GM23338 (cell line): ENCODE measurements around the gene OR5B12. TPM values are rescaled to one million over a fixed set of nuclear protein-coding genes. Genes with fewer than 3 reads are reported as not detected.

ENCODE experiments used
- ATAC-seq: fragments of 200-7000 bp; cut with Tn5 transposase; 3 replicates; pipeline ENCODE4 v1.9.1; 2020
- DNase-seq: peaks from one replicate; pipeline ENCODE4 v3.0.0-alpha.2; 2015; ENCODE audit warnings: low spot score
- H2AFZ ChIP-seq: fragments of 200-600 bp; sonication (generic); 2 replicates; pipeline ENCODE4 v1.8.0; 2016; ENCODE audit warnings: antibody characterized with exemption, mild to moderate bottlenecking, moderate library complexity
- H3F3A ChIP-seq: fragments of 200-600 bp; sonication (generic); replicated peaks from 2 replicates; pipeline ENCODE4 v1.8.0; 2017; ENCODE audit warnings: antibody characterized with exemption, mixed run types, low read depth
- H3K27ac ChIP-seq: fragments of 200-600 bp; sonication (generic); 2 replicates; pipeline ENCODE4 v1.6.1; 2016; ENCODE audit warnings: low read depth
- H3K27me3 ChIP-seq: fragments of 200-600 bp; sonication (generic); 2 replicates; pipeline ENCODE4 v1.8.0; 2016; ENCODE audit warnings: mild to moderate bottlenecking, mixed run types, moderate library complexity; ENCODE audit not compliant: insufficient read depth
- H3K36me3 ChIP-seq: fragments of 200-600 bp; sonication (generic); 2 replicates; pipeline ENCODE4 v1.8.0; 2016; ENCODE audit warnings: mild to moderate bottlenecking; ENCODE audit not compliant: insufficient read depth
- H3K4me1 ChIP-seq: fragments of 200-600 bp; sonication (generic); 2 replicates; pipeline ENCODE4 v1.8.0; 2016; ENCODE audit warnings: mild to moderate bottlenecking, moderate library complexity; ENCODE audit not compliant: insufficient read depth
- H3K4me2 ChIP-seq: fragments of 200-600 bp; sonication (generic); 2 replicates; pipeline ENCODE4 v1.7.1; 2017; ENCODE audit warnings: mixed run types
- H3K4me3 ChIP-seq: fragments of 200-600 bp; sonication (generic); 2 replicates; pipeline ENCODE4 v1.6.1; 2016; ENCODE audit warnings: mixed run types
- H3K79me2 ChIP-seq: fragments of 200-600 bp; sonication (generic); replicated peaks from 2 replicates; pipeline ENCODE4 v1.8.0; 2017; ENCODE audit warnings: mild to moderate bottlenecking; ENCODE audit not compliant: insufficient read depth
- H3K9me2 ChIP-seq: fragments of 200-600 bp; sonication (generic); 2 replicates; pipeline ENCODE4 v1.8.0; 2017; ENCODE audit not compliant: insufficient read depth
- H4K20me1 ChIP-seq: fragments of 200-600 bp; sonication (generic); replicated peaks from 2 replicates; pipeline ENCODE4 v1.8.0; 2017; ENCODE audit warnings: mild to moderate bottlenecking; ENCODE audit not compliant: insufficient read depth
- H3K27ac Mint-ChIP-seq: 2 replicates; pipeline ENCODE4 v1.8.0; 2020; ENCODE audit warnings: inconsistent platforms, mild to moderate bottlenecking, moderate library complexity, mixed read lengths
- H3K27me3 Mint-ChIP-seq: 3 replicates; pipeline ENCODE4 v1.8.0; 2022; ENCODE audit warnings: low read depth, mild to moderate bottlenecking, moderate library complexity, mixed read lengths, inconsistent platforms; ENCODE audit not compliant: insufficient read depth, poor library complexity
- H3K36me3 Mint-ChIP-seq: 3 replicates; pipeline ENCODE4 v1.8.0; 2021; ENCODE audit warnings: low read depth, mild to moderate bottlenecking, inconsistent platforms, moderate library complexity, mixed read lengths
- H3K4me1 Mint-ChIP-seq: 3 replicates; pipeline ENCODE4 v1.8.0; 2020; ENCODE audit warnings: mild to moderate bottlenecking, inconsistent platforms, mixed read lengths
- H3K4me3 Mint-ChIP-seq: 3 replicates; pipeline ENCODE4 v1.8.0; 2021; ENCODE audit warnings: moderate library complexity, mild to moderate bottlenecking, inconsistent platforms, mixed read lengths
- H3K9me3 Mint-ChIP-seq: 3 replicates; pipeline ENCODE4 v1.8.0; 2020; ENCODE audit warnings: moderate library complexity, mild to moderate bottlenecking, inconsistent platforms, mixed read lengths
- CTCF ChIP-seq, 2 experiments: fragments of 200-600 bp in 1 of 2; sonication (generic) in 1 of 2; conservative IDR thresholded peaks; 2 replicates each; pipeline versions ENCODE4 v1.5.1 to v1.6.1; 2016 to 2017; ENCODE audit warnings: antibody characterized with exemption in 2 of 2, low read depth in 2 of 2, mild to moderate bottlenecking in 2 of 2, moderate library complexity in 1 of 2
- EZH2 ChIP-seq: fragments of 200-600 bp; sonication (generic); IDR thresholded peaks from one replicate; pipeline ENCODE4 v1.8.0; 2017; ENCODE audit warnings: antibody characterized with exemption, mild to moderate bottlenecking, low read depth; ENCODE audit not compliant: unreplicated experiment
- EZH2phosphoT487 ChIP-seq: fragments of 200-600 bp; sonication (generic); IDR thresholded peaks from one replicate; pipeline ENCODE4 v1.8.1; 2018; ENCODE audit warnings: antibody characterized with exemption; ENCODE audit not compliant: unreplicated experiment
- NANOG ChIP-seq: IDR thresholded peaks from 2 replicates; pipeline ENCODE4 v1.6.1; 2016; ENCODE audit warnings: antibody characterized with exemption, borderline replicate concordance
- ZNF114 ChIP-seq: fragments of 250-450 bp; sonication (Bioruptor Pico); IDR thresholded peaks from 2 replicates; pipeline ENCODE4 v1.5.0; 2020; ENCODE audit warnings: mild to moderate bottlenecking, moderate library complexity
- ZNF331 ChIP-seq: fragments of 250-450 bp; sonication (Bioruptor Pico); IDR thresholded peaks from 2 replicates; pipeline ENCODE4 v1.5.0; 2020; ENCODE audit warnings: low read depth, mild to moderate bottlenecking, moderate library complexity
- polyA plus RNA-seq: library from polyadenylated mRNA; unstranded; fragments of >200 nt; fragmentation: Nextera tagmentation; extraction: Ambion mirVana; gene quantifications from 2 replicates; pipeline ENCODE4 v1.2.1, GENCODE V29; 2016
- total RNA-seq: library from RNA; depleted of rRNA; stranded (reverse); fragments of >200 nt; shearing (Covaris generic); gene quantifications from 2 replicates; pipeline ENCODE4 v1.2.3, GENCODE V29; 2014
- TF ChIP-seq, protein P1 (sequence below): IDR thresholded peaks from one replicate; pipeline ENCODE4 v1.6.1; 2018; ENCODE audit warnings: antibody characterized with exemption; ENCODE audit not compliant: unreplicated experiment
- TF ChIP-seq, protein P2 (sequence below): fragments of 250-450 bp; sonication (Bioruptor Pico); IDR thresholded peaks from 2 replicates; pipeline ENCODE4 v1.5.0; 2020; ENCODE audit warnings: mild to moderate bottlenecking, moderate library complexity
- TF ChIP-seq, protein P3 (sequence below): IDR thresholded peaks from 2 replicates; pipeline ENCODE4 v1.6.1; 2016; ENCODE audit warnings: antibody characterized with exemption

The OR5B12 gene
- total and polyA plus RNA-seq, 2 experiments from 2014 or later: not detected

DNA sequence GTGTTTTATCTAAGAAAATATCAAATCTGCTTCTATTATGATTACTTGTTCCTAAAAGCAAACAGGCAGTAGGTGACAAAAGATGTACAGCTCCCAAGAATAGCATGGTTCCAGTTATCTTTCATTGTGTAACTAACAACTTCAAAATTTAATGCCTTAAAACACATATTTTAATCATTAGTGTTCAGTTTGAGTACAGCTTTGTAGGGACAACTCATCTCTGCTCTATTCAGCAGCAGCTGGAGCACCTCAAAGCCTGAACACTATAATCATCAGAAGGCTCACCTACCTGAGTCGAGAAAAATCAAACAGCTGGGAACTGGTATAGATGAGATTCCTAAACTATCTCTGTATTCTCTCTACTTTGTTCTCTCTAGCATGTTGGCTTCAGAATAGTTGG is 24.3 kb upstream of the OR5B12 start:
- Histone ChIP-seq H4K20me1 (no peaks in the 10 kb centered on the region), H3K36me3 (no peaks in the 10 kb centered on the region), H3K4me2 (no peak overlapping the region), H3F3A (no peaks in the 10 kb centered on the region), H3K4me1 (no peaks in the 10 kb centered on the region), H3K79me2 (no peaks in the 10 kb centered on the region), H3K27ac (no peak overlapping the region), H2AFZ (no peak overlapping the region), H3K4me3 (no peak overlapping the region), H3K27me3 (no peaks in the 10 kb centered on the region), H3K9me2 (peaks cover 2% of the 10 kb centered on the region)
- H3K4me3 Mint-ChIP-seq: no peak overlapping the region
- DNase-seq: no peak
- ATAC-seq: no peak
- H3K4me1 Mint-ChIP-seq: no peaks in the 10 kb centered on the region
- no peaks in the 10 kb centered on the region for H3K27me3 Mint-ChIP-seq
- H3K9me3 Mint-ChIP-seq: peaks cover 17% of the 10 kb centered on the region
- TF ChIP-seq ZNF331 (CRISPR knock-in tag): no peak
- no peak for TF ChIP-seq NANOG
- no peak for TF ChIP-seq EZH2
- TF ChIP-seq, protein P1, sequence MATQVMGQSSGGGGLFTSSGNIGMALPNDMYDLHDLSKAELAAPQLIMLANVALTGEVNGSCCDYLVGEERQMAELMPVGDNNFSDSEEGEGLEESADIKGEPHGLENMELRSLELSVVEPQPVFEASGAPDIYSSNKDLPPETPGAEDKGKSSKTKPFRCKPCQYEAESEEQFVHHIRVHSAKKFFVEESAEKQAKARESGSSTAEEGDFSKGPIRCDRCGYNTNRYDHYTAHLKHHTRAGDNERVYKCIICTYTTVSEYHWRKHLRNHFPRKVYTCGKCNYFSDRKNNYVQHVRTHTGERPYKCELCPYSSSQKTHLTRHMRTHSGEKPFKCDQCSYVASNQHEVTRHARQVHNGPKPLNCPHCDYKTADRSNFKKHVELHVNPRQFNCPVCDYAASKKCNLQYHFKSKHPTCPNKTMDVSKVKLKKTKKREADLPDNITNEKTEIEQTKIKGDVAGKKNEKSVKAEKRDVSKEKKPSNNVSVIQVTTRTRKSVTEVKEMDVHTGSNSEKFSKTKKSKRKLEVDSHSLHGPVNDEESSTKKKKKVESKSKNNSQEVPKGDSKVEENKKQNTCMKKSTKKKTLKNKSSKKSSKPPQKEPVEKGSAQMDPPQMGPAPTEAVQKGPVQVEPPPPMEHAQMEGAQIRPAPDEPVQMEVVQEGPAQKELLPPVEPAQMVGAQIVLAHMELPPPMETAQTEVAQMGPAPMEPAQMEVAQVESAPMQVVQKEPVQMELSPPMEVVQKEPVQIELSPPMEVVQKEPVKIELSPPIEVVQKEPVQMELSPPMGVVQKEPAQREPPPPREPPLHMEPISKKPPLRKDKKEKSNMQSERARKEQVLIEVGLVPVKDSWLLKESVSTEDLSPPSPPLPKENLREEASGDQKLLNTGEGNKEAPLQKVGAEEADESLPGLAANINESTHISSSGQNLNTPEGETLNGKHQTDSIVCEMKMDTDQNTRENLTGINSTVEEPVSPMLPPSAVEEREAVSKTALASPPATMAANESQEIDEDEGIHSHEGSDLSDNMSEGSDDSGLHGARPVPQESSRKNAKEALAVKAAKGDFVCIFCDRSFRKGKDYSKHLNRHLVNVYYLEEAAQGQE: no peak
- TF ChIP-seq CTCF (conservative IDR thresholded peaks at IDR 0.05; ENCODE audit: low read depth in 2 of 2): no peak
- TF ChIP-seq ZNF114 (CRISPR knock-in tag): no peak
- TF ChIP-seq, protein P2, sequence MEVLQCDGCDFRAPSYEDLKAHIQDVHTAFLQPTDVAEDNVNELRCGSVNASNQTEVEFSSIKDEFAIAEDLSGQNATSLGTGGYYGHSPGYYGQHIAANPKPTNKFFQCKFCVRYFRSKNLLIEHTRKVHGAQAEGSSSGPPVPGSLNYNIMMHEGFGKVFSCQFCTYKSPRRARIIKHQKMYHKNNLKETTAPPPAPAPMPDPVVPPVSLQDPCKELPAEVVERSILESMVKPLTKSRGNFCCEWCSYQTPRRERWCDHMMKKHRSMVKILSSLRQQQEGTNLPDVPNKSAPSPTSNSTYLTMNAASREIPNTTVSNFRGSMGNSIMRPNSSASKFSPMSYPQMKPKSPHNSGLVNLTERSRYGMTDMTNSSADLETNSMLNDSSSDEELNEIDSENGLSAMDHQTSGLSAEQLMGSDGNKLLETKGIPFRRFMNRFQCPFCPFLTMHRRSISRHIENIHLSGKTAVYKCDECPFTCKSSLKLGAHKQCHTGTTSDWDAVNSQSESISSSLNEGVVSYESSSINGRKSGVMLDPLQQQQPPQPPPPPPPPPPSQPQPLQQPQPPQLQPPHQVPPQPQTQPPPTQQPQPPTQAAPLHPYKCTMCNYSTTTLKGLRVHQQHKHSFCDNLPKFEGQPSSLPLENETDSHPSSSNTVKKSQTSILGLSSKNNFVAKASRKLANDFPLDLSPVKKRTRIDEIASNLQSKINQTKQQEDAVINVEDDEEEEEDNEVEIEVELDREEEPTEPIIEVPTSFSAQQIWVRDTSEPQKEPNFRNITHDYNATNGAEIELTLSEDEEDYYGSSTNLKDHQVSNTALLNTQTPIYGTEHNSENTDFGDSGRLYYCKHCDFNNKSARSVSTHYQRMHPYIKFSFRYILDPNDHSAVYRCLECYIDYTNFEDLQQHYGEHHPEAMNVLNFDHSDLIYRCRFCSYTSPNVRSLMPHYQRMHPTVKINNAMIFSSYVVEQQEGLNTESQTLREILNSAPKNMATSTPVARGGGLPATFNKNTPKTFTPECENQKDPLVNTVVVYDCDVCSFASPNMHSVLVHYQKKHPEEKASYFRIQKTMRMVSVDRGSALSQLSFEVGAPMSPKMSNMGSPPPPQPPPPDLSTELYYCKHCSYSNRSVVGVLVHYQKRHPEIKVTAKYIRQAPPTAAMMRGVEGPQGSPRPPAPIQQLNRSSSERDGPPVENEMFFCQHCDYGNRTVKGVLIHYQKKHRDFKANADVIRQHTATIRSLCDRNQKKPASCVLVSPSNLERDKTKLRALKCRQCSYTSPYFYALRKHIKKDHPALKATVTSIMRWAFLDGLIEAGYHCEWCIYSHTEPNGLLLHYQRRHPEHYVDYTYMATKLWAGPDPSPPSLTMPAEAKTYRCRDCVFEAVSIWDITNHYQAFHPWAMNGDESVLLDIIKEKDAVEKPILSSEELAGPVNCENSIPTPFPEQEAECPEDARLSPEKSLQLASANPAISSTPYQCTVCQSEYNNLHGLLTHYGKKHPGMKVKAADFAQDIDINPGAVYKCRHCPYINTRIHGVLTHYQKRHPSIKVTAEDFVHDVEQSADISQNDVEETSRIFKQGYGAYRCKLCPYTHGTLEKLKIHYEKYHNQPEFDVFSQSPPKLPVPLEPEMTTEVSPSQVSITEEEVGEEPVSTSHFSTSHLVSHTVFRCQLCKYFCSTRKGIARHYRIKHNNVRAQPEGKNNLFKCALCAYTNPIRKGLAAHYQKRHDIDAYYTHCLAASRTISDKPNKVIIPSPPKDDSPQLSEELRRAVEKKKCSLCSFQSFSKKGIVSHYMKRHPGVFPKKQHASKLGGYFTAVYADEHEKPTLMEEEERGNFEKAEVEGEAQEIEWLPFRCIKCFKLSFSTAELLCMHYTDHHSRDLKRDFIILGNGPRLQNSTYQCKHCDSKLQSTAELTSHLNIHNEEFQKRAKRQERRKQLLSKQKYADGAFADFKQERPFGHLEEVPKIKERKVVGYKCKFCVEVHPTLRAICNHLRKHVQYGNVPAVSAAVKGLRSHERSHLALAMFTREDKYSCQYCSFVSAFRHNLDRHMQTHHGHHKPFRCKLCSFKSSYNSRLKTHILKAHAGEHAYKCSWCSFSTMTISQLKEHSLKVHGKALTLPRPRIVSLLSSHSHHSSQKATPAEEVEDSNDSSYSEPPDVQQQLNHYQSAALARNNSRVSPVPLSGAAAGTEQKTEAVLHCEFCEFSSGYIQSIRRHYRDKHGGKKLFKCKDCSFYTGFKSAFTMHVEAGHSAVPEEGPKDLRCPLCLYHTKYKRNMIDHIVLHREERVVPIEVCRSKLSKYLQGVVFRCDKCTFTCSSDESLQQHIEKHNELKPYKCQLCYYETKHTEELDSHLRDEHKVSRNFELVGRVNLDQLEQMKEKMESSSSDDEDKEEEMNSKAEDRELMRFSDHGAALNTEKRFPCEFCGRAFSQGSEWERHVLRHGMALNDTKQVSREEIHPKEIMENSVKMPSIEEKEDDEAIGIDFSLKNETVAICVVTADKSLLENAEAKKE (CRISPR knock-in tag): no peak
- TF ChIP-seq EZH2phosphoT487: no peak
- TF ChIP-seq, protein P3, sequence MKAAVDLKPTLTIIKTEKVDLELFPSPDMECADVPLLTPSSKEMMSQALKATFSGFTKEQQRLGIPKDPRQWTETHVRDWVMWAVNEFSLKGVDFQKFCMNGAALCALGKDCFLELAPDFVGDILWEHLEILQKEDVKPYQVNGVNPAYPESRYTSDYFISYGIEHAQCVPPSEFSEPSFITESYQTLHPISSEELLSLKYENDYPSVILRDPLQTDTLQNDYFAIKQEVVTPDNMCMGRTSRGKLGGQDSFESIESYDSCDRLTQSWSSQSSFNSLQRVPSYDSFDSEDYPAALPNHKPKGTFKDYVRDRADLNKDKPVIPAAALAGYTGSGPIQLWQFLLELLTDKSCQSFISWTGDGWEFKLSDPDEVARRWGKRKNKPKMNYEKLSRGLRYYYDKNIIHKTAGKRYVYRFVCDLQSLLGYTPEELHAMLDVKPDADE: no peak
- H3K36me3 Mint-ChIP-seq: no peaks in the 10 kb centered on the region
- H3K27ac Mint-ChIP-seq: no peak overlapping the region
